Rectal smooth muscle tissue (tissue), 1 donor: ENCODE results near the gene UQCC5.
A peak's percentile ranks its signal among the peaks of the same experiment; 100 is the strongest.

ENCODE experiments used
- H3K27ac ChIP-seq: one replicate; pipeline ENCODE4 v1.7.0; 2013; ENCODE audit warnings: low read depth, low read length, inconsistent platforms
- H3K27me3 ChIP-seq: one replicate; pipeline ENCODE4 v1.7.0; 2013; ENCODE audit warnings: low read length; ENCODE audit not compliant: control insufficient read depth, insufficient read depth
- H3K36me3 ChIP-seq: one replicate; pipeline ENCODE4 v1.7.0; 2013; ENCODE audit warnings: low read length; ENCODE audit not compliant: control insufficient read depth, insufficient read depth
- H3K4me1 ChIP-seq: one replicate; pipeline ENCODE4 v1.7.0; 2013; ENCODE audit warnings: low read length; ENCODE audit not compliant: control insufficient read depth, insufficient read depth
- H3K4me3 ChIP-seq: one replicate; pipeline ENCODE4 v1.7.0; 2013; ENCODE audit warnings: low read length
- H3K9ac ChIP-seq: one replicate; pipeline ENCODE4 v1.7.0; 2013; ENCODE audit warnings: low read length

The UQCC5 gene

DNA sequence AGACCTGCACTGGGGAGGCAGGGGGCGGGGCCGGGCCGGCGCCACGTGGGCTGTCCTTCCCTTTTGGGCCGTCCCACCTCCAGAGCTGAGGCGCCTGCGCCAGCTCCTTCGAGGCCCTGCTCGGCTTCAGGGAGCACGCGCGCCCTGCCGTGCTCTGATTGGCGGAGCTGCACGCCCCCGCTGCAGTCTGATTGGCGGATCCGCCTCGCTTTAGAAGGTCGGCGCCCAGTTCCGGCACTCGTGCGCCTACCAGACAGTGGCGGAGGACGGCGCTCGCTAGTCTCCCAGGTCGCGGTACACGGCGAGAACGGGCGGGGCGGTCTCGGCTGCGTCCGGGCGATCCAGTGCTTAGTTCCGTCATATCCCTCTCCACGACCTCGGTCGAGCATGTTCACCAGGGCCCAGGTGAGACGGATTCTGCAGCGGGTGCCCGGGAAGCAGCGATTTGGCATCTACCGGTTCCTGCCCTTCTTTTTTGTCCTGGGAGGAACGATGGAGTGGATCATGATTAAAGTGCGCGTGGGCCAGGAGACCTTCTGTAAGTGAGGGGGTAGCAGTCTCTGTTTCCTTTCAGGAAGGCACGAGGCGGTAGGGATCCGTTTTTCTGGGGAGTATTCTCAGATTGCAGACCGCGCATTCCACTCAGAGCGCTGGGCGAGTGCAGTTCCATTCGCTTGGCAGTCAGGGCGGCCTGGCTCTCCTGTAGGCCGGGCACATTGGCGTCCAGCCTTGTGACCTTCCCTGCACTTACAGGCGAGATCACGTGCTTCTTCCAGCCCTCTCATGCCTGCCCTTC lies at the start of gene UQCC5:
TSS of gene UQCC5 (plus strand) at position 237 of the 796 bp plus-strand sequence. CDS start at position 388, 151 bp downstream.
- H3K4me3 ChIP-seq = peak within 1 kb of the TSS; percentile 98
- H3K36me3 ChIP-seq = no peaks in the 10 kb centered on the region
- H3K4me1 ChIP-seq = peaks cover 16% of the 10 kb centered on the region
- H3K9ac ChIP-seq = peak within 1 kb of the TSS; percentile 84
- peak within 1 kb of the TSS; percentile 89 for H3K27ac ChIP-seq
- H3K27me3 ChIP-seq = no peaks in the 10 kb centered on the region

DNA sequence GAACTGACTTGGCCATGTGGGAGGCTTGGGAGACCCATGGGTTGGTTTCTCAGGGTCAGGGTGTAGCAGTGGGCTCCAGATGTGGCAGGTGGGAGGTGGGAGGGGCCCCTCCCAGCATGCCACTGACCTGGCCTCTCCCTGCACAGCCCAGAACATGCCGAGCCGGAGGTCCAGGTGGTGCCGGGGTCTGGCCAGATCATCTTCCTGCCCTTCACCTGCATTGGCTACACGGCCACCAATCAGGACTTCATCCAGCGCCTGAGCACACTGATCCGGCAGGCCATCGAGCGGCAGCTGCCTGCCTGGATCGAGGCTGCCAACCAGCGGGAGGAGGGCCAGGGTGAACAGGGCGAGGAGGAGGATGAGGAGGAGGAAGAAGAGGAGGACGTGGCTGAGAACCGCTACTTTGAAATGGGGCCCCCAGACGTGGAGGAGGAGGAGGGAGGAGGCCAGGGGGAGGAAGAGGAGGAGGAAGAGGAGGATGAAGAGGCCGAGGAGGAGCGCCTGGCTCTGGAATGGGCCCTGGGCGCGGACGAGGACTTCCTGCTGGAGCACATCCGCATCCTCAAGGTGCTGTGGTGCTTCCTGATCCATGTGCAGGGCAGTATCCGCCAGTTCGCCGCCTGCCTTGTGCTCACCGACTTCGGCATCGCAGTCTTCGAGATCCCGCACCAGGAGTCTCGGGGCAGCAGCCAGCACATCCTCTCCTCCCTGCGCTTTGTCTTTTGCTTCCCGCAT lies 49.2 kb upstream of the UQCC5 start:
- Histone ChIP-seq H3K9ac (no peak overlapping the region), H3K27ac (no peak overlapping the region), H3K4me1 (peaks cover 6% of the 10 kb centered on the region), H3K27me3 (no peaks in the 10 kb centered on the region), H3K4me3 (no peak overlapping the region), H3K36me3 (peaks cover 44% of the 10 kb centered on the region)

DNA sequence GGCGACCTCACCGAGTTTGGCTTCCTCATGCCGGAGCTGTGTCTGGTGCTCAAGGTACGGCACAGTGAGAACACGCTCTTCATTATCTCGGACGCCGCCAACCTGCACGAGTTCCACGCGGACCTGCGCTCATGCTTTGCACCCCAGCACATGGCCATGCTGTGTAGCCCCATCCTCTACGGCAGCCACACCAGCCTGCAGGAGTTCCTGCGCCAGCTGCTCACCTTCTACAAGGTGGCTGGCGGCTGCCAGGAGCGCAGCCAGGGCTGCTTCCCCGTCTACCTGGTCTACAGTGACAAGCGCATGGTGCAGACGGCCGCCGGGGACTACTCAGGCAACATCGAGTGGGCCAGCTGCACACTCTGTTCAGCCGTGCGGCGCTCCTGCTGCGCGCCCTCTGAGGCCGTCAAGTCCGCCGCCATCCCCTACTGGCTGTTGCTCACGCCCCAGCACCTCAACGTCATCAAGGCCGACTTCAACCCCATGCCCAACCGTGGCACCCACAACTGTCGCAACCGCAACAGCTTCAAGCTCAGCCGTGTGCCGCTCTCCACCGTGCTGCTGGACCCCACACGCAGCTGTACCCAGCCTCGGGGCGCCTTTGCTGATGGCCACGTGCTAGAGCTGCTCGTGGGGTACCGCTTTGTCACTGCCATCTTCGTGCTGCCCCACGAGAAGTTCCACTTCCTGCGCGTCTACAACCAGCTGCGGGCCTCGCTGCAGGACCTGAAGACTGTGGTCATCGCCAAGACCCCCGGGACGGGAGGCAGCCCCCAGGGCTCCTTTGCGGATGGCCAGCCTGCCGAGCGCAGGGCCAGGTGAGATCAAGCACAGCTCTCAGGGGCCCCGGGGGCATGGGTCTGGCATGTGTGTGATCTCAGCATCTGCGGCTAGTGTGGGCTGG lies 48.4 kb upstream of the UQCC5 start:
- no peaks in the 10 kb centered on the region for H3K27me3 ChIP-seq
- H3K4me1 ChIP-seq = peaks cover 6% of the 10 kb centered on the region
- no peak overlapping the region for H3K27ac ChIP-seq
- H3K9ac ChIP-seq = no peak overlapping the region
- H3K36me3 ChIP-seq = peaks cover 48% of the 10 kb centered on the region
- H3K4me3 ChIP-seq = no peak overlapping the region

DNA sequence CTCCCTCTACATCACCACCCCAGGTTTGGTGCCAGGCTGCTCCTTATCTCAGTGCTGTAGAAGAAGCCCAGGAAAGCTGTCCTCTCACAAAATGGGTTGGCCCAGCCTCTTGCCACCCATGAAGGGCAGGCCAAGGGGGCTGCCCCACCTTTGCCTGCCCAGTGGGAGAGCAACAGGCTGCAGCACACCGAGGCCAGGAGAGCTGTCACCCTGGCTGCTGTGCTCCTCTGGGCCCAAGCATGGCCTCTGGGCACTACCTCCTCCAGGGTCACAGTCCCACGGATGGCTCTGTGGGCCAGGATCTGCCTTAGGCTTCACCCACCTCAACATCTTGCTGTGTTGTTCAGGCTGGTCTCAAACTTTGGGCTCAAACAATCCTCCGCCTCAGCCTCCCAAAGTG lies 47.7 kb upstream of the UQCC5 start:
- Histone ChIP-seq H3K4me3 (no peak overlapping the region), H3K4me1 (peaks cover under 1% of the 10 kb centered on the region), H3K36me3 (peaks cover 45% of the 10 kb centered on the region)

DNA sequence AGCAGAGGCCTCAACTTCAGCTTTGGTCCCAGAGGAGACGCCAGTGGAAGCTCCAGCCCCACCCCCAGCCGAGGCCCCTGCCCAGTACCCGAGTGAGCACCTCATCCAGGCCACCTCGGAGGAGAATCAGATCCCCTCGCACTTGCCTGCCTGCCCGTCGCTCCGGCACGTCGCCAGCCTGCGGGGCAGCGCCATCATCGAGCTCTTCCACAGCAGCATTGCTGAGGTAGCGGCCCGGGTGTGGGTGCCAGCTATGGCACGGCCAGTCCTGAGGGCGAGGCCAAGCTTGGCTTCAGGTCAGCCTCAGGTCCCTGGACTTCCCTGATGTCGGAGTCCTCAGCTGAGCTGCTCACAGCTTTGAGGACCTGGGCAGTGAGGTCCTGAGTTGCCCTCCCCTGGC lies 47.0 kb upstream of the UQCC5 start:
- Histone ChIP-seq H3K36me3 (peaks cover 45% of the 10 kb centered on the region), H3K27ac (no peak overlapping the region), H3K4me1 (no peaks in the 10 kb centered on the region), H3K9ac (no peak overlapping the region), H3K27me3 (no peaks in the 10 kb centered on the region), H3K4me3 (no peak overlapping the region)

More for the DNA sequence above, 47.7 kb upstream of the UQCC5 start:
- H3K9ac ChIP-seq = no peak overlapping the region
- no peaks in the 10 kb centered on the region for H3K27me3 ChIP-seq
- H3K27ac ChIP-seq = no peak overlapping the region

- H3K27me3 ChIP-seq = no peaks in the 10 kb centered on the region
- H3K9ac ChIP-seq = no peak overlapping the region
- H3K36me3 ChIP-seq = peaks cover 45% of the 10 kb centered on the region
- H3K4me3 ChIP-seq = no peak overlapping the region
- H3K4me1 ChIP-seq = no peaks in the 10 kb centered on the region
- no peak overlapping the region for H3K27ac ChIP-seq
Observed at GRCh38 chr3:52490035-52490938, 46.1 kb upstream of the UQCC5 start.

GRCh38 chr3:52490939-52491526 lies 45.4 kb upstream of the UQCC5 start:
- Histone ChIP-seq H3K36me3 (peaks cover 45% of the 10 kb centered on the region), H3K4me3 (no peak overlapping the region), H3K4me1 (no peaks in the 10 kb centered on the region), H3K27me3 (no peaks in the 10 kb centered on the region), H3K27ac (peak overlapping the region; percentile 57), H3K9ac (no peak overlapping the region)

DNA sequence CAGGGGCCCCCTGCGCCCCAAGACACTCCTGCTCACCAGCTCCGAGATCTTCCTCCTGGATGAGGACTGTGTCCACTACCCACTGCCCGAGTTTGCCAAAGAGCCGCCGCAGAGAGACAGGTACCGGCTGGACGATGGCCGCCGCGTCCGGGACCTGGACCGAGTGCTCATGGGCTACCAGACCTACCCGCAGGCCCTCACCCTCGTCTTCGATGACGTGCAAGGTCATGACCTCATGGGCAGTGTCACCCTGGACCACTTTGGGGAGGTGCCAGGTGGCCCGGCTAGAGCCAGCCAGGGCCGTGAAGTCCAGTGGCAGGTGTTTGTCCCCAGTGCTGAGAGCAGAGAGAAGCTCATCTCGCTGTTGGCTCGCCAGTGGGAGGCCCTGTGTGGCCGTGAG lies 44.3 kb upstream of the UQCC5 start:
- H3K36me3 ChIP-seq = peaks cover 39% of the 10 kb centered on the region
- H3K4me3 ChIP-seq = no peak overlapping the region
- no peak overlapping the region for H3K27ac ChIP-seq
- H3K4me1 ChIP-seq = no peaks in the 10 kb centered on the region
- H3K9ac ChIP-seq = no peak overlapping the region
- H3K27me3 ChIP-seq = no peaks in the 10 kb centered on the region

DNA sequence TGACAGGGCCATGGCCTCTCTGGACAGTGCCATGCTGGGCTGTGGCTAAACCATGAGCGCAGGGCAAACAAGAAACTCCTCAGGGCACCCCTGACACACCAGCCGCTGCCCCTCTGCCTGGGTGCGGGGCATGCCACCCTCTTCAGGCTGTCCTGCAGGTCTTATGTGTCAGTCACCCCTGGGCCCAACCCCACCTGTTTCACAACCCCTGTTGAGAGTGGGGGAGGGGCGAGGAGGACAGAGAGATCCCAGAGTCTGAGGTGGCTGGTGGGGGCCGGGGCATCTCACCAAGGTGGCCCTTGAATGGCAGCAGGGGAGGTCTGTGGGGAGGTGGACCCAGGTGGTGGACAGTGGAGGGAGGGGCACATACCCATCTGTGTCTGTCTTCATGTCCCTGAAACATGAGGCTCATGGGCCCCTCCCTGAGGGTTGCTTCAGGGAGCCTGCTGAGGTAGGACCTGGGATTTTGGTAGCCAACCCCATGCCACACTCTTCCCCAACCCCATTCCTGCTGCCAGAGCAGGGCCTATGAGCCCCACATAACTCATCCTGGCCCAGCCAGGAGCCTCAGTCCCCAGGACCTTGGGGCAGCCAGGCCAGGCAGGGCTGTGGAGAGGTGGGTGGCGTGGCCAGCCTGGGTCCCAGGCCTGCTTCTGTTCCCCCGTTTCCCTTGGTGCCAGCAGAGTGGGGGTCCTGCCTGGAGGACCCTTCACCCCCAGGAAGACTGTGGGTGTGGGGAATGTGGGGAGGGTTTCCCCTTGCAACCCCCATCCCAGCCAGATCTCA lies 43.0 kb upstream of the UQCC5 start:
- no peaks in the 10 kb centered on the region for H3K4me1 ChIP-seq
- no peak overlapping the region for H3K27ac ChIP-seq
- H3K36me3 ChIP-seq = peaks cover 28% of the 10 kb centered on the region
- H3K9ac ChIP-seq = no peak overlapping the region
- H3K4me3 ChIP-seq = no peak overlapping the region
- no peaks in the 10 kb centered on the region for H3K27me3 ChIP-seq

GRCh38 chr3:52494445-52494844 lies 42.0 kb upstream of the UQCC5 start:
- H3K36me3 ChIP-seq = peaks cover 28% of the 10 kb centered on the region
- no peaks in the 10 kb centered on the region for H3K27me3 ChIP-seq
- H3K9ac ChIP-seq = no peak overlapping the region
- peak overlapping the region; percentile 25 for H3K4me3 ChIP-seq
- H3K27ac ChIP-seq = no peak overlapping the region
- H3K4me1 ChIP-seq = no peaks in the 10 kb centered on the region
